ENCODE results near the gene TFG. TPM values are rescaled to one million over a fixed set of nuclear protein-coding genes. Genes with fewer than 3 reads are reported as not detected.

The TFG gene
- total RNA-seq, 1 donor from 2014 or later, result 44.5 TPM

DNA sequence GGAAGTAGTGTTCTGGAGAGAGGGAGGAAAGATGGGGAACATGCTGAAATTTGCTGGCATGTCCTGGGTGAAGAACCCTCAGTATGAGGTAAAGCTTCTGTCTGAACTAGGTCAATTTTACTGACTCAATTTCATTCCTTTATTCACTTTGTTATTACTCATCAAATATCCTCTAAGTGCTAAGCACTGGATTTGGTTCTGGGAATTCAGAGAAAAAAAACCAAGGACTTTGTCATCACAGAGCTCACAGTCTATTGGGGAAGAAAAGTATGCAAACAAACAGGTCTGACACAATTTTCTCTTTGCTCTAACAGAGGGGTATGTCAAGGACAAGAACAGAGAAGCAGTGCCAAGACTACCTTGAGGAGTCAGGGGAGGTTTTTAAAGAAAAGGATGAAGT lies 68.0 kb downstream of the TFG start:
- no peak for TF ChIP-seq CTCF (IDR thresholded peaks at IDR 0.05)
- CTCF ChIA-PET, result no interaction called here
- Mint-ChIP-seq H3K4me1 (no peaks in the 10 kb centered on the region), H3K4me3 (no peak overlapping the region), H3K36me3 (ENCODE audit: low read depth) (no peaks in the 10 kb centered on the region), H3K27me3 (peaks cover 2% of the 10 kb centered on the region), H3K9me3 (peaks cover 2% of the 10 kb centered on the region), H3K27ac (no peak overlapping the region)
- DNase-seq (no peak), ATAC-seq (ENCODE audit: low read depth) (no peak)
- POLR2A ChIA-PET, result no interaction called here
- intact Hi-C loops (cut with micrococcal nuclease), result no loop called here

- CTCF ChIA-PET, result no interaction called here
- TF ChIP-seq CTCF (IDR thresholded peaks at IDR 0.05), result no peak
- DNase-seq (no peak), ATAC-seq (ENCODE audit: low read depth) (no peak)
- Mint-ChIP-seq H3K9me3 (no peaks in the 10 kb centered on the region), H3K36me3 (ENCODE audit: low read depth) (no peaks in the 10 kb centered on the region), H3K4me1 (no peaks in the 10 kb centered on the region), H3K4me3 (no peak overlapping the region), H3K27ac (no peak overlapping the region), H3K27me3 (peaks cover 2% of the 10 kb centered on the region)
- POLR2A ChIA-PET, result no interaction called here
- intact Hi-C loops (cut with micrococcal nuclease), result no loop called here
Measured at GRCh38 chr3:100779480-100779879, 70.2 kb downstream of the TFG start.

GRCh38 chr3:100780071-100780622 lies 70.9 kb downstream of the TFG start:
- Mint-ChIP-seq H3K27me3 (peaks cover 2% of the 10 kb centered on the region), H3K4me3 (no peak overlapping the region), H3K27ac (no peak overlapping the region), H3K4me1 (no peaks in the 10 kb centered on the region), H3K36me3 (ENCODE audit: low read depth) (no peaks in the 10 kb centered on the region), H3K9me3 (peaks cover 3% of the 10 kb centered on the region)
- DNase-seq (no peak), ATAC-seq (ENCODE audit: low read depth) (no peak)
- POLR2A ChIA-PET, result no interaction called here
- CTCF ChIA-PET, result no interaction called here
- intact Hi-C loops (cut with micrococcal nuclease), result no loop called here
- no peak for TF ChIP-seq CTCF (IDR thresholded peaks at IDR 0.05)

DNA sequence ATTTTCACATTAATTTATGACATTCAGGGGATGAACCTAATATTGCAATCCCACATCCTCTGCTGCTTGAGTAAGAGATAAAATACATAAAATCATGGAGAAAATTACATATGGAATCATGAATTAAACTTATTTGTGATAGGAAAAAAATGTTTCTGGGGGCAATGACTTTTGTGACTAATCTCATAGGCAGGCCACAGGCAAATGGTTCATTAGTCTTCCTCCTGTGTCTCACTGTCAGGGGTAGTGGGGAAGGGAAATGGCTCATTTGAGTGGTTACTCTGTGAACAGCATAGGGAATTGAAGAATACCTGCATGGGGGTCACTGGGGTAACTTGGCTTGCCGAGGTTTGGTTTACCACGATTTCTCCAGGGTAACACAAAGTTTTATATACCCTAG lies 72.0 kb downstream of the TFG start:
- no peak for DNase-seq
- Mint-ChIP-seq H3K4me1 (no peaks in the 10 kb centered on the region), H3K9me3 (peaks cover 9% of the 10 kb centered on the region), H3K4me3 (no peak overlapping the region), H3K36me3 (ENCODE audit: low read depth) (no peaks in the 10 kb centered on the region), H3K27me3 (peaks cover 2% of the 10 kb centered on the region), H3K27ac (no peak overlapping the region)
- ATAC-seq (ENCODE audit: low read depth), result no peak
- ChIA-PET CTCF (no interaction called here), POLR2A (no interaction called here)
- TF ChIP-seq CTCF (IDR thresholded peaks at IDR 0.05), result no peak
- intact Hi-C loops (cut with micrococcal nuclease), result no loop called here

- no peak overlapping the region for H3K27ac Mint-ChIP-seq
- TF ChIP-seq CTCF (IDR thresholded peaks at IDR 0.05), result no peak
- no peaks in the 10 kb centered on the region for H3K36me3 Mint-ChIP-seq (ENCODE audit: low read depth)
Measured at GRCh38 chr3:100782348-100782747, 73.1 kb downstream of the TFG start.

More at GRCh38 chr3:100782348-100782747, 73.1 kb downstream of the TFG start:
- Mint-ChIP-seq H3K27me3 (peaks cover 2% of the 10 kb centered on the region), H3K9me3 (peaks cover 9% of the 10 kb centered on the region), H3K4me1 (no peaks in the 10 kb centered on the region), H3K4me3 (no peak overlapping the region)
- CTCF ChIA-PET, result no interaction called here
- ATAC-seq (ENCODE audit: low read depth), result no peak
- no peak for DNase-seq
- POLR2A ChIA-PET, result no interaction called here
- intact Hi-C loops (cut with micrococcal nuclease), result no loop called here
